ENCODE data around the gene MRTFB.

- TF ChIP-seq GATA3 (IDR thresholded peaks at IDR 0.05; ENCODE audit: low read depth, low read length) (no peak), GATA2 (IDR thresholded peaks at IDR 0.05; ENCODE audit: low read depth, low read length) (no peak)
These were observed 231.5 kb downstream of the MRTFB start for GRCh38 chr16:14302399-14303181.

All from SH-SY5Y (cell line).